HuH-7 (cell line): ENCODE data around the gene CELSR2.

ENCODE experiments used
- DNase-seq: peaks from one replicate; pipeline ENCODE4 v3.0.0; 2011; ENCODE audit warnings: low spot score

Gene CELSR2

DNA sequence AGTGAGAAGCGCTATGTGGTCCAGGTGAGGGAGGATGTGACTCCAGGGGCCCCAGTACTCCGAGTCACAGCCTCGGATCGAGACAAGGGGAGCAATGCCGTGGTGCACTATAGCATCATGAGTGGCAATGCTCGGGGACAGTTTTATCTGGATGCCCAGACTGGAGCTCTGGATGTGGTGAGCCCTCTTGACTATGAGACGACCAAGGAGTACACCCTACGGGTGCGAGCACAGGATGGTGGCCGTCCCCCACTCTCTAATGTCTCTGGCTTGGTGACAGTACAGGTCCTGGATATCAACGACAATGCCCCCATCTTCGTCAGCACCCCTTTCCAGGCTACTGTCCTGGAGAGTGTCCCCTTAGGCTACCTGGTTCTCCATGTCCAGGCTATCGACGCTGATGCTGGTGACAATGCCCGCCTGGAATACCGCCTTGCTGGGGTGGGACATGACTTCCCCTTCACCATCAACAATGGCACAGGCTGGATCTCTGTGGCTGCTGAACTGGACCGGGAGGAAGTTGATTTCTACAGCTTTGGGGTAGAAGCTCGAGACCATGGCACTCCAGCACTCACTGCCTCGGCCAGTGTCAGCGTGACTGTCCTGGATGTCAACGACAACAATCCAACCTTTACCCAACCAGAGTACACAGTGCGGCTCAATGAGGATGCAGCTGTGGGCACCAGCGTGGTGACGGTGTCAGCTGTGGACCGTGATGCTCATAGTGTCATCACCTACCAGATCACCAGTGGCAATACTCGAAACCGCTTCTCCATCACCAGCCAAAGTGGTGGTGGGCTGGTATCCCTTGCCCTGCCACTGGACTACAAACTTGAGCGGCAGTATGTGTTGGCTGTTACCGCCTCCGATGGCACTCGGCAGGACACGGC is 2.2 kb downstream of the CELSR2 start:
- no peak for DNase-seq

- DNase-seq = no peak
Observed at GRCh38 chr1:109252167-109252892, 3.0 kb downstream of the CELSR2 start.

- DNase-seq = no peak
Observed at GRCh38 chr1:109252893-109253802, 3.8 kb downstream of the CELSR2 start.

- DNase-seq = no peak
Observed at GRCh38 chr1:109253803-109254620, 4.7 kb downstream of the CELSR2 start.

DNA sequence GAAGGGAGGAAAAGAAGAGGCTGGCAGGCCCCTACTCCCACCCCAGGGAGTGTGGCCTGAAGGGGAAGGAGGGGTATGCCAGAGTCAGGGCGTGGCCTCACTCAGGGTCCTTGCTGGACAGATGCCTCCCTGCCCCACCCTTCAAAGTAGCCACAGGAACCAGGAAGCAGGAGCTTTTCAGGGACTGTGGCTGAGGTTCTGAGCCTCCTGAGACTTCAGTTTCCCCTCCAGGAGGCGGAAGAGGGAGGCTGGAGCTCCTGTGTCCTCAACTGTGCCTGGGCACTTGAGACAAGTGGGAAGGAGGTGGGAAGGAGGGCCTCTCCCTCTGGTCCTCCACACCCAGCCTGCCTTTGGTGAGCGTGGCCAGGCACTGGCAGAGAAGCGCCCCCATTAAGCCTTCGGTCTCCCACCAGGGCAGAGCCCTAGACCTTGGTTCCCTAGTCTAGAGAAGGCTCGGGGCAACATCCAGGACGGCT is 5.3 kb downstream of the CELSR2 start:
- DNase-seq = no peak

- no peak for DNase-seq
Observed at GRCh38 chr1:109255097-109255651, 5.8 kb downstream of the CELSR2 start.

- DNase-seq = no peak
Observed at GRCh38 chr1:109255678-109256077, 6.3 kb downstream of the CELSR2 start.

DNA sequence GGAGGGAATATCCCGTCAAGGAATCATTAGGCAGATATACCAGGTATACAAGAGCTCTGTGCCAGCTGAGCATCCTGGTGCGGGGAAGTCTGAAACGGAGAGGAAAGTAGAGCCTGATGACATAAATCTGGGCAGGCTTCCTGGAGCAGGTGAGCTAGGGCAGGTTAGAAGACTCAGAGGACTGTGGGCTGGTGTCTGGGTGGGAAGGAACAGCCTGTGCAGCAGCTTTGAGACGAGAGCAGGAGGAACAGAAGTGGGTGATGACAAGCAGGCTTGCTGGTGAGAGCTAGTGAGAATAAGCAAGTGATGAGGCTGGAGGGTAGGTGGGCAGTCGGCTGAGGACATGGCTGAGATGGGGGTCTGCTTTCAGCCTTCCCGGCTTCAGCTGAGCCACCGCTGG is 6.7 kb downstream of the CELSR2 start:
- no peak for DNase-seq

DNA sequence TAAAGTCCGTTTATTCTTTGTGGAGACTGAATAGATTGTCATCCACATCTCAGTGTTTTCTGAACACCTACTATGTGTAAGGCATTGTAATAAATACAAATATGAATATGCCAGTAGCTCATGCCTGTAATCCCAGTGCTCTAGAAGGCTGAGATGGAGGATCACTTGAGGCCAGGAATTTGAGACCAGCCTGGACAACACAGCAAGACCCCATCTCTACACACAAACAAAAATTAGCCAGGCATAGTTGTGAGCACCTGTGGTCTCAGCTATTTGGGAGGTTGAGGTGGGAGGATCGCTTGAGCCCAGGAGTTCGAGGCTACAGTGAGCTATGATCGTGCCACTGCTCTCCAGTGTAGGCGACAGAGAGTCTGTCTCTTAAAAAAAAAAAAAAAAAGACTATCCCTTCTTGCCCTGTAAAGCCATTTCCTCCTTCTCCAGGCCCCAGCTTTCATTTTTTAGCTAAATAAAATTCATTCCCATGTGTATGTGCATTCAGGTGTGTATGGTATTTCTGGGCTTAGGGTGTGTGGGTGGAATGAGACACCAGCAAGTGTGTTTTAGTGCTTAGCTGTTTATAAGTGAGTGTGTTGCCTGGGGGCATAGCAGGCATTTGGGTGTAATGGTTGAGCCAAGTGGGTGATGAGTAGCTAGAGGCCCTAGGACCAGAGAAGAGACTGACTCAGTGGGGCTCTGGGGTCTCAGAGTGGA is 7.8 kb downstream of the CELSR2 start:
- no peak for DNase-seq

DNA sequence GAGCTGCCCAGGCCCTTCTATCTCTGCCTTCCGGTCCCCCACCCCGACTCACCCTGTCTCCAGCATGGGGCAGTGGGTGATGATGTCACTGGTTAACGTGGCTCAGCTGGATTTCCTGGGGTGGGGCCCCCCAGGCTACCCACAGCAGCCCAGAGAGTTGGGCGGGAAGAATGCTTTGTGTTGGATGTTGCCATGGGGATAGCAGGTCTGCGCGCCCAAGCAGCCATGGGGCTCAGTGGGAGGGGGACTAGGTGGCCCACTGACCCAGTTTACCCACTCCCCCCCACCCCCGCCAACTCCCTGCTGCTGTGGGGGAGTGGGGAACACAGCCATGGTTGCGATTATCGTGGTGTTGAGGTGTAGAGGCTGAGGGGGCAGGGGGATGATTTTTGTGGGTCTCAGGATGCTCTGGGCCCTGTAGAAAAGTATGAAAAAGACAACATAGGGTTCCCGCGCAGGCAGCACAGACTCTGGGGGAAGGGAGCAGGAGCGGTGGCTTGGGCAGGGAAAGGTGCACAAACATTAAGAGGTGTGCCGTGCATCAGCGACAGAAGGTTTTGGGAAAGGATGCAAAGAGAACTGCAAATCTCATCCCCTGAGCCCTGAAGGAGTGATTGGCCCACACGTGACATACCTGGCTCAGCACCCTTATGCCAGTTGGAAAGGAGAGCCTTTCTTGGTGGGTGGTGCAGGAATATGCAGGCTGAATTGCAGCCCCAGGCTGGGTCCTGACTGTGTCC is 8.5 kb downstream of the CELSR2 start:
- DNase-seq = no peak

DNA sequence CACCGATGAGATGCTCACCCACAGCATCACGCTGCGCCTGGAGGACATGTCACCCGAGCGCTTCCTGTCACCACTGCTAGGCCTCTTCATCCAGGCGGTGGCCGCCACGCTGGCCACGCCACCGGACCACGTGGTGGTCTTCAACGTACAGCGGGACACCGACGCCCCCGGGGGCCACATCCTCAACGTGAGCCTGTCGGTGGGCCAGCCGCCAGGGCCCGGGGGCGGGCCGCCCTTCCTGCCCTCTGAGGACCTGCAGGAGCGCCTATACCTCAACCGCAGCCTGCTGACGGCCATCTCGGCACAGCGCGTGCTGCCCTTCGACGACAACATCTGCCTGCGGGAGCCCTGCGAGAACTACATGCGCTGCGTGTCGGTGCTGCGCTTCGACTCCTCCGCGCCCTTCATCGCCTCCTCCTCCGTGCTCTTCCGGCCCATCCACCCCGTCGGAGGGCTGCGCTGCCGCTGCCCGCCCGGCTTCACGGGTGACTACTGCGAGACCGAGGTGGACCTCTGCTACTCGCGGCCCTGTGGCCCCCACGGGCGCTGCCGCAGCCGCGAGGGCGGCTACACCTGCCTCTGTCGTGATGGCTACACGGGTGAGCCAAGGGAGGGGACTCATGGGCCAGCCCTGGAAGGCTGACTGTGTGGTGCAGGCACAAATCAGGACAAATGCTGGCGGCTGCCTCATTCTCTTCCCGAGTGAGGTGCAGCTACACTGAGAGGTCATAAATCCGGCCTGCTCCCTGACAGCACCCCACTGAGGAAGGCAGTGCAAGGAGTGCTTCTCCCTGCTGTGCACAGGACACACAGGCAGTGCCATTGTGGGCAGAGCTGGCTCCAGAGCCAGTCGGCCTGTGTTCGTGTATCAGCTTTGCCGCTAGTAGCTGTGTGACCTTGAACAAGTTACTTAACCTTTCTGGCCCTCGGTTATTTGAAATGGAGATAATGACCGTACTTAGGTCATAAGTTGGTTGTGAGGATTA is 9.4 kb downstream of the CELSR2 start:
- DNase-seq = no peak

GRCh38 chr1:109259674-109260557 is 10.6 kb downstream of the CELSR2 start:
- DNase-seq = no peak

DNA sequence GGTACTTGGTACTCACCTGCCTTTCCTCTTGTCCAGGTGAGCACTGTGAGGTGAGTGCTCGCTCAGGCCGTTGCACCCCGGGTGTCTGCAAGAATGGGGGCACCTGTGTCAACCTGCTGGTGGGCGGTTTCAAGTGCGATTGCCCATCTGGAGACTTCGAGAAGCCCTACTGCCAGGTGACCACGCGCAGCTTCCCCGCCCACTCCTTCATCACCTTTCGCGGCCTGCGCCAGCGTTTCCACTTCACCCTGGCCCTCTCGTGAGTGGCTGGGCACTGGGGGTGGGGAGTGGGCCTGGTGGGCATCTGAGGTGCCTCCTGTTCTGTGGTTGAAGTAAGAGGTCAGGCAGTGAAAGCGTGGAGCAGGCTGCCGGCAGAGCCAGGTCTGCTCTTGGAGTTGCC is 11.7 kb downstream of the CELSR2 start:
- DNase-seq = no peak

DNA sequence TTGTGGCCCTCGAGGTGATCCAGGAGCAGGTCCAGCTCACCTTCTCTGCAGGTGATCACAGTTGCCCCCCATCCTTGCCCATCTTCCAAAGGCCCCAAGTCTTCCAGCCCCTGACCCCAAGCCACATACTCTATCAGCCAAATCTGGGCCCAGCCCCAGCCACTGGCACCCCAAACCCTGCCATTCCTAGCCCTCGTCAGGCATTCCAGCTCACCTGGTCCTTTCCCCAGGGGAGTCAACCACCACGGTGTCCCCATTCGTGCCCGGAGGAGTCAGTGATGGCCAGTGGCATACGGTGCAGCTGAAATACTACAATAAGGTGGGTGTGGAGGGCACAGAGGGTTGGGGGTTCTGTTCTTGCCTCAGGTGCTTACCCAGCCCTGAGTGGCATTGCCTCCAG is 12.2 kb downstream of the CELSR2 start:
- no peak for DNase-seq

- no peak for DNase-seq
Observed at GRCh38 chr1:109262231-109263055, 13.1 kb downstream of the CELSR2 start.

- no peak for DNase-seq
Observed at GRCh38 chr1:109263234-109263596, 13.9 kb downstream of the CELSR2 start.
